Epithelial cell of esophagus (primary cell): ENCODE data around the gene CHST11.

ENCODE experiments used
- DNase-seq: peaks from one replicate; pipeline ENCODE4 v3.0.0; 2010; ENCODE audit warnings: low read depth
- H3K4me3 ChIP-seq: 2 replicates; pipeline ENCODE4 v1.5.1; 2011; ENCODE audit warnings: mild to moderate bottlenecking, low read length, control low read depth
- CTCF ChIP-seq: IDR thresholded peaks from 2 replicates; pipeline ENCODE4 v1.5.1; 2011; ENCODE audit warnings: low read depth, mild to moderate bottlenecking, low read length, control low read depth, inconsistent platforms; ENCODE audit not compliant: insufficient read depth; ENCODE audit errors: missing control alignments

Gene CHST11

DNA sequence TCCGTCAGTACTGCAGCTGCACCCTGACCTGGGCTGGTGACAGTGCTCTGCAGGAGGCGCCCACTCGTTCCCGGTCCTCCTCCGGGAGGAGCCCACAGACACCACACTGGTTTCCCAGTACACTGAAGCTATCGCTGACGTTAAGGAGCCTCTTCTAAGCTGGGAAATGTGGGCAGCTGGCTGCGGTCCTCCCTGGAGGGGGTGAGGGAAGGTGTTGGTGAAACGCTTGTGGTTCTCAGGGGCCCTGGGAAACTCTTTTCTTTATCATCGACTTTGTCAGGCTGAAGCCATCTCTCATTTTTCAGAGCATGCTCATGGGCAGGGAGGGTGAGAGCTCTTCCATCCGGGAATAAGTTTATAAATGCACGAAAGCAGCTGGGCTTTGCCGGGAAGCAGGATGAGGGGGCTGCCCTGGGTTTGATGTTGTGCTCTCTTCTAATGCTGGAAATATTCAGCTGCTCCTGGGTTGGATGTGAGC is 176.0 kb downstream of the CHST11 start:
- no peak for TF ChIP-seq CTCF
- no peak for DNase-seq
- no peak overlapping the region for H3K4me3 ChIP-seq

GRCh38 chr12:104634044-104634443 is 177.3 kb downstream of the CHST11 start:
- no peak overlapping the region for H3K4me3 ChIP-seq
- TF ChIP-seq CTCF: no peak
- no peak for DNase-seq

DNA sequence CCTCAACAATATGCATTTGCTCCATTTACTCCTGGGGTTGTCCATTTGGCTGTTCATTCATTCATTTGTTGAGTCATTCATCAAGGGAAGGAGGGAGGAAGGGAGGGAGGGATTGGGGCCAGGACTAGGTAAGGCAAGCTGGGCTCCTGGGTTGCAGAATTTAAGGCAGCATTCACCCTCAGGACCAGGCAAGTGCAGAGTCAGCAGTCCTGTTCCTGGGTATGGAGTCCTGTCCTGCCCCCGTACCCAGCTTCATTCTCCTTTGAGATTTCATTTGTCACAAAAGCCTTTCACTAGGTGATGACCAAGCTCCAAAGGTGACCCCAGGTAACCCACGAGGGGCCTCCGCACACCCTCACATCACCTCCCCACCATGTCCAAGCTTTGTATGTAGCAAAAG is 178.1 kb downstream of the CHST11 start:
- DNase-seq: no peak
- H3K4me3 ChIP-seq: no peak overlapping the region
- TF ChIP-seq CTCF: no peak

DNA sequence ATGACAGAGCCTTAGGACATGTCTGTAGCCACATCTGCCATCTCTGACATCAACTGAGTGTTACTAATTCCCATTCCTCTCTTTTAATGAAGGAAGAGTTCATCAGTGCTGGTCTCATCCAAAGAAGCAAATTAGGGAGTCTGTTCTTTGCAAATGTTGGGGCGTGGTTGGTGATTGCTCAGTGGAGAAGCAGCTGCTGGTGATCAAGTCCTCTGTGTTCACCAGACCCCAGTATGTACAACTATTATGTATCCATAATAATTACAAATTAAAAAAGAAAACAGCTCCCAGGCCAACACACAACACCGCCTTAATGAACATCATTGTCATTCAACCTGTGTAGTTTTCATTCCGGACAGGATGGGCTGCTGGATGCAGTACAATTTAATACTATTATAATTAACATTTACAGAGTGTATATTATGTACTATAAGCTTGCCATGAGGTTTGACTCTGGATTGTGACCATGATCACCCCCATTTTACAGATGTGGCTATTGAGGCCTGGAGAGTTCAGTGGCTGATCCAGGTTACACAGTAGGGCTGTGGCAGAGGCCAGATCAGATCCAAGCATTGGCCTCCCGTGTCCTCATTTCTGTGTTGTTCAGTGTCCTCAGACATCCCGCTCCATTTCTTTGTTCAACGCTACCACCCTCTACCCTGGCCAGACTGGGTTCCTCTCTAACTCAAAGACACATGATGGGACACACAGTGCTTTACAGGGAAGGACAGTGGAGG is 179.0 kb downstream of the CHST11 start:
- DNase-seq: no peak
- no peak overlapping the region for H3K4me3 ChIP-seq
- TF ChIP-seq CTCF: no peak

GRCh38 chr12:104636496-104636895 is 179.7 kb downstream of the CHST11 start:
- DNase-seq: no peak
- TF ChIP-seq CTCF: no peak
- H3K4me3 ChIP-seq: no peak overlapping the region

DNA sequence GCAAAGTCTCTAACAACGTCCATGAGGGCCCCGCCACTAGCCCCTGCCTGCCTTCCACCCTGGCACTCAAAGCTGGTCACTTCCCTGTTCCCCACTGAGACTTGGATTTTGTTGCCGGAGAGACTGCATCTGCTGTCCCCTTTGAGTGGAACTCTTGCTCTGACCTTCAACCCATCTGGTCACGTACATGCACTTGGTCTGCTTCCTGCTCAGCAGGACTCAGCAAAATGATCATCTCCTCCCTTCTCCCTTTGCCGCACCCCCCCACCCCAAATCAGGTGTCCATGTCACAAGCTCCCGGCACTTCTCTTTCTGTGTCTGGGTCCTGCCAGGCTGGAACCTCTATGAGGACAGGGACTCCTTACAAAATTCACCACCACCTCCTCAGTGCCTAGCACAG is 180.9 kb downstream of the CHST11 start:
- DNase-seq: no peak
- H3K4me3 ChIP-seq: no peak overlapping the region
- TF ChIP-seq CTCF: no peak
